WTC11 (cell line): ENCODE results near the gene EPN2. TPM values are rescaled to one million over a fixed set of nuclear protein-coding genes. Genes with fewer than 3 reads are reported as not detected.
A peak's percentile ranks its signal among the peaks of the same experiment; 100 is the strongest.

Experiments
- ATAC-seq: fragments of 200-7000 bp; cut with Tn5 transposase; 2 replicates; pipeline ENCODE4 v1.10.0; 2021; ENCODE audit warnings: mild to moderate bottlenecking, moderate library complexity
- CTCF ChIA-PET: fragments of 300-600 bp; sonication (Branson Sonifier 250); formaldehyde crosslinking; loops from one replicate; lab custom pipeline; 2021; ENCODE audit warnings: antibody characterized with exemption; lab: Charles Lee
- POLR2A ChIA-PET: fragments of 350-600 bp; sonication (Branson Sonifier 250); formaldehyde crosslinking; loops from one replicate; lab custom pipeline; 2021; ENCODE audit warnings: antibody characterized with exemption; lab: Charles Lee
- DNase-seq: peaks from one replicate; pipeline ENCODE4 v3.0.0; 2021; ENCODE audit warnings: low spot score
- H3K27ac Mint-ChIP-seq: 2 replicates; pipeline ENCODE4 v1.8.0; 2021; ENCODE audit warnings: mixed read lengths
- H3K27me3 Mint-ChIP-seq: 2 replicates; pipeline ENCODE4 v1.8.0; 2021; ENCODE audit warnings: low read depth, mild to moderate bottlenecking, moderate library complexity, mixed read lengths
- H3K36me3 Mint-ChIP-seq: 2 replicates; pipeline ENCODE4 v1.8.0; 2021; ENCODE audit warnings: mixed read lengths
- H3K4me1 Mint-ChIP-seq: 2 replicates; pipeline ENCODE4 v1.8.0; 2022; ENCODE audit warnings: mixed read lengths
- H3K4me3 Mint-ChIP-seq: 2 replicates; pipeline ENCODE4 v1.8.0; 2021; ENCODE audit warnings: mild to moderate bottlenecking, moderate library complexity, mixed read lengths
- H3K9me3 Mint-ChIP-seq: 2 replicates; pipeline ENCODE4 v1.8.0; 2021; ENCODE audit warnings: mixed read lengths
- ARID4B ChIP-seq: sonication (generic); formaldehyde crosslinking; IDR thresholded peaks from 2 replicates; pipeline ENCODE4 v1.8.0; 2023; ENCODE audit warnings: missing genetic modification reagents, mild to moderate bottlenecking, borderline replicate concordance
- ATF1 ChIP-seq: sonication (generic); formaldehyde crosslinking; IDR thresholded peaks from 2 replicates; pipeline ENCODE4 v1.8.1; 2023; ENCODE audit warnings: mild to moderate bottlenecking, moderate library complexity, missing genetic modification reagents
- ELF4 ChIP-seq: sonication (generic); formaldehyde crosslinking; IDR thresholded peaks from 2 replicates; pipeline ENCODE4 v1.8.1; 2022; ENCODE audit warnings: low read depth, mild to moderate bottlenecking, moderate library complexity, missing genetic modification reagents
- ERG ChIP-seq: fragments of 250-450 bp; sonication (Bioruptor Pico); IDR thresholded peaks from 2 replicates; pipeline ENCODE4 v1.8.0; 2021; ENCODE audit warnings: mild to moderate bottlenecking
- FOXJ3 ChIP-seq: sonication (generic); formaldehyde crosslinking; IDR thresholded peaks from 2 replicates; pipeline ENCODE4 v1.9.0; 2021; ENCODE audit warnings: missing genetic modification reagents, mild to moderate bottlenecking, borderline replicate concordance
- FOXK1 ChIP-seq: sonication (generic); formaldehyde crosslinking; IDR thresholded peaks from 2 replicates; pipeline ENCODE4 v1.8.0; 2022; ENCODE audit warnings: mild to moderate bottlenecking, moderate library complexity, missing genetic modification reagents
- FOXP1 ChIP-seq: sonication (generic); formaldehyde crosslinking; IDR thresholded peaks from 2 replicates; pipeline ENCODE4 v1.8.0; 2022; ENCODE audit warnings: missing genetic modification reagents, mild to moderate bottlenecking, moderate library complexity, borderline replicate concordance
- MAX ChIP-seq: sonication (generic); formaldehyde crosslinking; IDR thresholded peaks from 2 replicates; pipeline ENCODE4 v1.8.0; 2022; ENCODE audit warnings: mild to moderate bottlenecking, missing genetic modification reagents
- PREB ChIP-seq: sonication (generic); formaldehyde crosslinking; IDR thresholded peaks from 2 replicates; pipeline ENCODE4 v1.8.1; 2022; ENCODE audit warnings: mild to moderate bottlenecking, missing genetic modification reagents, moderate library complexity, borderline replicate concordance
- RELA ChIP-seq: sonication (generic); formaldehyde crosslinking; IDR thresholded peaks from 2 replicates; pipeline ENCODE4 v1.8.1; 2022; ENCODE audit warnings: missing genetic modification reagents, mild to moderate bottlenecking, borderline replicate concordance
- RORB ChIP-seq: fragments of 250-450 bp; sonication (Bioruptor Pico); IDR thresholded peaks from 2 replicates; pipeline ENCODE4 v1.9.0; 2021; ENCODE audit warnings: mild to moderate bottlenecking
- SMAD3 ChIP-seq: sonication (generic); formaldehyde crosslinking; IDR thresholded peaks from 2 replicates; pipeline ENCODE4 v1.8.0; 2022; ENCODE audit warnings: missing genetic modification reagents, mild to moderate bottlenecking, borderline replicate concordance
- SMAD4 ChIP-seq: sonication (generic); formaldehyde crosslinking; IDR thresholded peaks from 2 replicates; pipeline ENCODE4 v1.8.0; 2022; ENCODE audit warnings: mild to moderate bottlenecking, missing genetic modification reagents
- SOX15 ChIP-seq: fragments of 250-450 bp; sonication (Bioruptor Pico); IDR thresholded peaks from 2 replicates; pipeline ENCODE4 v1.9.0; 2021; ENCODE audit warnings: mild to moderate bottlenecking
- TCF7 ChIP-seq: sonication (generic); formaldehyde crosslinking; IDR thresholded peaks from 2 replicates; pipeline ENCODE4 v1.8.0; 2022; ENCODE audit warnings: mild to moderate bottlenecking, low read depth, missing genetic modification reagents, moderate library complexity
- ZNF425 ChIP-seq: fragments of 250-450 bp; sonication (Bioruptor Pico); conservative IDR thresholded peaks from 2 replicates; pipeline ENCODE4 v1.9.0; 2021; ENCODE audit warnings: mild to moderate bottlenecking
- ZNF532 ChIP-seq: fragments of 250-450 bp; sonication (Bioruptor Pico); IDR thresholded peaks from 2 replicates; pipeline ENCODE4 v1.9.0; 2021; ENCODE audit warnings: mild to moderate bottlenecking, borderline replicate concordance
- ZSCAN18 ChIP-seq: fragments of 250-450 bp; sonication (Bioruptor Pico); IDR thresholded peaks from 2 replicates; pipeline ENCODE4 v2.1.2; 2022; ENCODE audit warnings: mild to moderate bottlenecking, moderate library complexity
- total RNA-seq: library from RNA; stranded (reverse); gene quantifications from 3 replicates; pipeline ENCODE4 v1.2.3, GENCODE V29; 2021

EPN2 gene
- total RNA-seq, 1 experiment from 2014 or later = 48.8 TPM

- DNase-seq = no peak
- peak overlapping the region; percentile 51 for H3K4me3 Mint-ChIP-seq
- ATAC-seq = no peak
- H3K27me3 Mint-ChIP-seq = no peaks in the 10 kb centered on the region
- ChIA-PET CTCF (interaction anchor here (1.0 kb wide), 1 partner anchor 13 kb away, joined by 3 read pairs; the partner anchor contains the start of gene B9D1), POLR2A (no interaction called here)
- peak overlapping the region; percentile 78; the same call in 1 of the 2 replicates for H3K27ac Mint-ChIP-seq
- peaks cover 18% of the 10 kb centered on the region for H3K36me3 Mint-ChIP-seq
- no peaks in the 10 kb centered on the region for H3K9me3 Mint-ChIP-seq
- peaks cover 16% of the 10 kb centered on the region for H3K4me1 Mint-ChIP-seq
- TF ChIP-seq FOXK1 (no peak), SMAD3 (no peak), RORB (CRISPR knock-in tag) (no peak), ATF1 (CRISPR knock-in tag) (no peak), ERG (CRISPR knock-in tag) (no peak), ARID4B (CRISPR knock-in tag) (no peak), ZNF425 (CRISPR knock-in tag) (no peak), ZSCAN18 (no peak), TCF7 (CRISPR knock-in tag) (no peak), RELA (no peak), SOX15 (CRISPR knock-in tag) (no peak), FOXP1 (CRISPR knock-in tag) (no peak), ZNF532 (no peak), FOXJ3 (CRISPR knock-in tag) (no peak), SMAD4 (CRISPR knock-in tag) (no peak), ELF4 (CRISPR knock-in tag) (no peak), MAX (no peak), PREB (no peak)
Measured at GRCh38 chr17:19375732-19376131, 138.6 kb downstream of the EPN2 start.
